Esophagus squamous epithelium (tissue), 4 donors: ENCODE data around the gene TMEM179B.

Experiments
- CTCF ChIP-seq, 6 experiments: fragments of 450-650 bp in 4 of 6; fragments of 200-600 bp in 2 of 6; sonication (generic) in 2 of 6; IDR thresholded peaks; one replicate each; pipeline ENCODE4 v1.5.1; 2016 to 2019; ENCODE audit warnings: antibody characterized with exemption in 6 of 6, mild to moderate bottlenecking in 4 of 6, moderate library complexity in 4 of 6
- POLR2A ChIP-seq, 4 donors: fragments of 450-650 bp; IDR thresholded peaks; one replicate each; pipeline ENCODE4 v1.6.1; 2017; ENCODE audit warnings: antibody characterized with exemption in 4 of 4, mild to moderate bottlenecking in 4 of 4, moderate library complexity in 3 of 4

DNA sequence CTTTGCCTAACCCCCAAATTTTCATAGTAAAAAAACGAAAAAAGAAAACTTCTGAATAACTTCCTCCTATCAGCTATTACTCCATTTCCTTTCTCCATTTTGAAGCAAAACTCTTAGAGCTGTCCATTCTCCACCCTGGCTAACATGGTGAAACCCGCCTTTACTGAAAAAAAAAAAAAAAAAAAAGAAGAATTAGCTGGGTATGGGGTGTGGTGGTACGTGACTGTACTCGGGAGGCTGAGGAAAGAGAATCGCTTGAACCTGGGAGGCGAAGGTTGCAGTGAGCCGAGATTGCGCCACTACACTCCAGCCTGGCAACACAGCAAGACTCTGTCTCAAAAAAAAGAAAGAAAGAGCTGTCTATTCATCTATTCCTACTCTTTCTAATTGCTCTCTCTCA is 29.4 kb downstream of the TMEM179B start:
- TF ChIP-seq CTCF (IDR thresholded peaks at IDR 0.05) (no peak), POLR2A (IDR thresholded peaks at IDR 0.05) (no peak)
